GM23248 (cell line): ENCODE data around the gene EFNA1. TPM values are rescaled to one million over a fixed set of nuclear protein-coding genes. Genes with fewer than 3 reads are reported as not detected.

Source experiments
- DNase-seq: peaks from one replicate; pipeline ENCODE4 v3.0.0-alpha.2; 2015
- H2AFZ ChIP-seq: fragments of 200-600 bp; sonication (generic); 2 replicates; pipeline ENCODE4 v1.6.1; 2016; ENCODE audit warnings: antibody characterized with exemption
- H3F3A ChIP-seq: fragments of 200-600 bp; sonication (generic); 2 replicates; pipeline ENCODE4 v1.6.1; 2016; ENCODE audit warnings: mild to moderate bottlenecking, antibody characterized with exemption, mixed run types; ENCODE audit not compliant: insufficient read depth
- H3K27ac ChIP-seq: fragments of 200-600 bp; sonication (generic); 2 replicates; pipeline ENCODE4 v1.5.1; 2016; ENCODE audit warnings: mild to moderate bottlenecking
- H3K27me3 ChIP-seq: fragments of 200-600 bp; sonication (generic); replicated peaks from 2 replicates; pipeline ENCODE4 v1.6.1; 2016; ENCODE audit warnings: mild to moderate bottlenecking; ENCODE audit not compliant: insufficient read depth
- H3K36me3 ChIP-seq: fragments of 200-600 bp; sonication (generic); 2 replicates; pipeline ENCODE4 v1.6.1; 2016; ENCODE audit warnings: low read depth, mild to moderate bottlenecking
- H3K4me1 ChIP-seq: fragments of 200-600 bp; sonication (generic); 2 replicates; pipeline ENCODE4 v1.6.1; 2016; ENCODE audit warnings: mild to moderate bottlenecking; ENCODE audit not compliant: insufficient read depth
- H3K4me2 ChIP-seq: fragments of 200-600 bp; sonication (generic); one replicate; pipeline ENCODE4 v1.6.1; 2016; ENCODE audit warnings: mild to moderate bottlenecking; ENCODE audit not compliant: unreplicated experiment
- H3K4me3 ChIP-seq: fragments of 200-600 bp; sonication (generic); 2 replicates; pipeline ENCODE4 v1.5.1; 2016; ENCODE audit warnings: mild to moderate bottlenecking
- H3K79me2 ChIP-seq: fragments of 200-600 bp; sonication (generic); 2 replicates; pipeline ENCODE4 v1.6.1; 2016; ENCODE audit warnings: mild to moderate bottlenecking; ENCODE audit not compliant: insufficient read depth
- H3K9ac ChIP-seq: fragments of 200-600 bp; sonication (generic); 2 replicates; pipeline ENCODE4 v1.6.1; 2016; ENCODE audit warnings: mild to moderate bottlenecking
- H3K9me2 ChIP-seq: fragments of 200-600 bp; sonication (generic); 2 replicates; pipeline ENCODE4 v1.6.1; 2016; ENCODE audit warnings: mixed run types, mild to moderate bottlenecking, moderate library complexity; ENCODE audit not compliant: insufficient read depth
- H3K9me3 ChIP-seq: fragments of 200-600 bp; sonication (generic); one replicate; pipeline ENCODE4 v1.6.1; 2017; ENCODE audit warnings: low read depth
- H4K20me1 ChIP-seq: fragments of 200-600 bp; sonication (generic); 2 replicates; pipeline ENCODE4 v1.6.0; 2016; ENCODE audit not compliant: insufficient read depth
- EZH2 ChIP-seq: fragments of 200-600 bp; sonication (generic); IDR thresholded peaks from 2 replicates; pipeline ENCODE4 v1.6.1; 2018; ENCODE audit warnings: antibody characterized with exemption, mild to moderate bottlenecking; ENCODE audit not compliant: insufficient read depth, poor library complexity, severe bottlenecking
- EZH2phosphoT487 ChIP-seq: fragments of 200-600 bp; sonication (generic); IDR thresholded peaks from 2 replicates; pipeline ENCODE4 v1.6.1; 2018; ENCODE audit warnings: antibody characterized with exemption, moderate library complexity, mild to moderate bottlenecking, low read depth; ENCODE audit not compliant: insufficient read depth
- WGBS, 2 experiments: methylation state at CpG; one replicate each; pipeline ENCODE4 v1.1.6; 2015 to 2017; ENCODE audit warnings: low lambda C conversion rate in 2 of 2, low coverage in 1 of 2; ENCODE audit errors: missing lambda C conversion rate in 2 of 2; 5-methylcytosine and 5-hydroxymethylcytosine counted together
- in situ Hi-C: fragments of 300-500 bp; cut with MboI; formaldehyde crosslinking; loops from 2 replicates; pipeline ENCODE4 v1.15.0; 2020
- polyA plus RNA-seq: library from polyadenylated mRNA; unstranded; fragments of >200 nt; fragmentation: Nextera tagmentation; extraction: Ambion mirVana; gene quantifications from 2 replicates; pipeline ENCODE4 v1.2.1, GENCODE V29; 2016
- total RNA-seq: library from RNA; depleted of rRNA; stranded (reverse); fragments of >200 nt; shearing (Covaris generic); gene quantifications from 2 replicates; pipeline ENCODE4 v1.2.3, GENCODE V29; 2014

EFNA1 gene
- total and polyA plus RNA-seq, 2 experiments from 2014 or later: not detected

GRCh38 chr1:155120253-155120652 is 7.4 kb upstream of the EFNA1 start:
- Histone ChIP-seq H3K4me2 (no peak overlapping the region), H3K27ac (no peak overlapping the region), H3F3A (no peaks in the 10 kb centered on the region), H3K27me3 (peaks cover 50% of the 10 kb centered on the region), H3K9me2 (no peaks in the 10 kb centered on the region), H3K4me3 (no peak overlapping the region), H3K36me3 (no peaks in the 10 kb centered on the region), H3K4me1 (no peaks in the 10 kb centered on the region), H3K9ac (no peak overlapping the region), H2AFZ (no peak overlapping the region), H3K9me3 (no peaks in the 10 kb centered on the region), H4K20me1 (no peaks in the 10 kb centered on the region), H3K79me2 (no peaks in the 10 kb centered on the region)
- no peak for TF ChIP-seq EZH2
- TF ChIP-seq EZH2phosphoT487: no peak
- DNase-seq: no peak
- 54 to 65% methylated on average over 6 of the region's 6 CpGs for WGBS, 2 experiments
- in situ Hi-C loops: no loop called here

DNA sequence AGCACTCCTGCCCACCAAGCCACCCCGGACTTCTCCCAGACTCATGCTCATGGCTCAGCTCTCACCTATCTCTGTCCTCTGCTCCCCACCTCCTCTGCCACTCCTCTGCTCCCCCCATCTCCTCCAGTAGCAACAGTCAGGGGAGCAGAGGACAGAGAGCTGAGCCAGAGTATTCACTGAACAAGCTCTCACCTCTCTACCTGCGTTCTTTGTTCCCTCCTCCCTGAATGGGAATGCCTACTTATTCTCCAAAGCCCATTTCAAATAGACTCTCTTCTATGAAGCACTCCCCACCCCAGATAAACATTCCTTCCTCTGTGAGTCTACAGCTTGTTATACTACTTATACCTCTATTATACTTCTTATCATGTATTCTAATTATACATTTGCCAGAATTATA is 6.4 kb upstream of the EFNA1 start:
- Histone ChIP-seq H3K4me1 (no peaks in the 10 kb centered on the region), H3K9me2 (no peaks in the 10 kb centered on the region), H3K27me3 (peaks cover 59% of the 10 kb centered on the region), H3K27ac (no peak overlapping the region), H3K36me3 (no peaks in the 10 kb centered on the region), H4K20me1 (no peaks in the 10 kb centered on the region), H3K4me2 (no peak overlapping the region), H3F3A (no peaks in the 10 kb centered on the region), H3K79me2 (no peaks in the 10 kb centered on the region), H3K9me3 (no peaks in the 10 kb centered on the region), H3K4me3 (no peak overlapping the region), H2AFZ (no peak overlapping the region), H3K9ac (no peak overlapping the region)
- no peak for DNase-seq
- in situ Hi-C loops: no loop called here
- 56 to 73% methylated on average over 2 of the region's 2 CpGs for WGBS, 2 experiments
- no peak for TF ChIP-seq EZH2
- TF ChIP-seq EZH2phosphoT487: no peak

DNA sequence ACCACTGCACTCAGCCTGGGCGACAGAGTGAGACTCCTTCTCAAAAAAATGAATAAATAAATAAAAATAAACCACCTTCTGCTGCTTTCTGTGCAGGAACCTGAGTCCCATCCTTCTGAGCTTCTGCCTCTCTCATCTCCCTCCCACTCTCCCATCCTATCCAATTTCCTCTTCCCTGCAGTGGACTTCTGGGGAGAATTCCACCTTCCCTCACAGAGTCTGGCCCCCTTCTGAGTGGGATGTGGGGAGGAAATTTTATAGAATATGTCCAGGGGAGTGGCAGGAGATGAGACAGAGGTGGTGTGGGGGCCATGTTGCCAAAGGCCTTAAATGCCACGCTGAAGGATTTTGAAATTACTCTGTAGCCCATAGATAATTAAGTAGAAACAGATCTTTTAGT is 5.4 kb upstream of the EFNA1 start:
- in situ Hi-C loops: no loop called here
- no peak overlapping the region for H2AFZ ChIP-seq
- H3K4me3 ChIP-seq: no peak overlapping the region
- H3F3A ChIP-seq: no peaks in the 10 kb centered on the region
- 0 out of 2 replicates have a peak, but pooled peaks cover 8% of the 10 kb centered on the region for H3K4me1 ChIP-seq
- TF ChIP-seq EZH2: no peak
- no peaks in the 10 kb centered on the region for H3K79me2 ChIP-seq
- H3K4me2 ChIP-seq: no peak overlapping the region
- no peak for DNase-seq
- H3K9me2 ChIP-seq: no peaks in the 10 kb centered on the region
- no peaks in the 10 kb centered on the region for H3K36me3 ChIP-seq
- 32 to 42% methylated on average over 2 of the region's 2 CpGs for WGBS, 2 experiments
- H3K9me3 ChIP-seq: no peaks in the 10 kb centered on the region
- H3K9ac ChIP-seq: no peak overlapping the region
- H3K27ac ChIP-seq: no peak overlapping the region
- no peaks in the 10 kb centered on the region for H4K20me1 ChIP-seq
- H3K27me3 ChIP-seq: peaks cover 69% of the 10 kb centered on the region

GRCh38 chr1:155123801-155124200 is 3.9 kb upstream of the EFNA1 start:
- no peaks in the 10 kb centered on the region for H3K36me3 ChIP-seq
- no peaks in the 10 kb centered on the region for H3K9me2 ChIP-seq
- H2AFZ ChIP-seq: no peak overlapping the region
- in situ Hi-C loops: no loop called here
- no peak overlapping the region for H3K4me3 ChIP-seq
- no peaks in the 10 kb centered on the region for H3K79me2 ChIP-seq
- H3K4me2 ChIP-seq: no peak overlapping the region
- no peak for DNase-seq
- H4K20me1 ChIP-seq: no peaks in the 10 kb centered on the region
- WGBS, 2 experiments: 72 to 76% methylated on average over 3 to 4 of the region's 4 CpGs
- TF ChIP-seq EZH2phosphoT487: no peak
- TF ChIP-seq EZH2: no peak
- peaks cover 77% of the 10 kb centered on the region for H3K27me3 ChIP-seq
- no peaks in the 10 kb centered on the region for H3F3A ChIP-seq
- H3K27ac ChIP-seq: no peak overlapping the region
- no peak overlapping the region for H3K9ac ChIP-seq
- no peaks in the 10 kb centered on the region for H3K9me3 ChIP-seq
- 0 out of 2 replicates have a peak, but pooled peaks cover 10% of the 10 kb centered on the region for H3K4me1 ChIP-seq
